Measurements from ENCODE around the gene KLHL29. TPM values are rescaled to one million over a fixed set of nuclear protein-coding genes. Genes with fewer than 3 reads are reported as not detected.

Gene KLHL29
- total and polyA plus RNA-seq, 8 donors: 0.91 to 6.6 (median 2.6) TPM

- no peak for FAIRE-seq
- Histone ChIP-seq H3K36me3 (no peaks in the 10 kb centered on the region), H3K4me3 (no peak overlapping the region), H3K9me3 (no peaks in the 10 kb centered on the region), H3K27me3 (no peaks in the 10 kb centered on the region), H3K27ac (no peak overlapping the region), H3K4me1 (peaks cover 0 to 5% (median 0%) of the 10 kb centered on the region in 3 donors)
- no peak for TF ChIP-seq CTCF (IDR thresholded peaks at IDR 0.05)
- DNase-seq: no peak
- intact Hi-C loops (cut with DNase I): no loop called here
- no peak for ATAC-seq
- 79 to 96% methylated on average over 6 of the region's 6 CpGs for WGBS, 2 donors
Observed at GRCh38 chr2:23429036-23429435, 44.1 kb downstream of the KLHL29 start.

GRCh38 chr2:23430263-23430662 is 45.3 kb downstream of the KLHL29 start:
- H3K4me3 ChIP-seq: no peak overlapping the region
- 74 to 81% methylated on average over 2 of the region's 2 CpGs for WGBS, 2 donors
- no peaks in the 10 kb centered on the region for H3K27me3 ChIP-seq
- TF ChIP-seq CTCF (IDR thresholded peaks at IDR 0.05): no peak
- no peaks in the 10 kb centered on the region for H3K9me3 ChIP-seq
- H3K4me1 ChIP-seq: peaks cover 0 to 5% (median 0%) of the 10 kb centered on the region in 3 donors
- intact Hi-C loops (cut with DNase I): no loop called here
- no peak for DNase-seq
- no peak for FAIRE-seq
- H3K27ac ChIP-seq: no peak overlapping the region
- no peaks in the 10 kb centered on the region for H3K36me3 ChIP-seq
- ATAC-seq: no peak

GRCh38 chr2:23432531-23432930 is 47.6 kb downstream of the KLHL29 start:
- H3K27ac ChIP-seq: no peak overlapping the region

GRCh38 chr2:23433282-23433681 is 48.3 kb downstream of the KLHL29 start:
- H3K4me1 ChIP-seq: no peaks in the 10 kb centered on the region

More at GRCh38 chr2:23432531-23432930, 47.6 kb downstream of the KLHL29 start:
- ATAC-seq (no peak), DNase-seq (no peak), FAIRE-seq (no peak)
- H3K4me3 ChIP-seq: no peak overlapping the region
- no peak for TF ChIP-seq CTCF (IDR thresholded peaks at IDR 0.05)
- WGBS, 2 donors: 46 to 54% methylated on average over 3 of the region's 3 CpGs
- H3K27me3 ChIP-seq: no peaks in the 10 kb centered on the region
- no peaks in the 10 kb centered on the region for H3K4me1 ChIP-seq
- intact Hi-C loops (cut with DNase I): no loop called here
- H3K9me3 ChIP-seq: no peaks in the 10 kb centered on the region
- H3K36me3 ChIP-seq: no peaks in the 10 kb centered on the region

More at GRCh38 chr2:23433282-23433681, 48.3 kb downstream of the KLHL29 start:
- DNase-seq: no peak
- Histone ChIP-seq H3K27me3 (no peaks in the 10 kb centered on the region), H3K36me3 (no peaks in the 10 kb centered on the region), H3K4me3 (no peak overlapping the region), H3K27ac (no peak overlapping the region), H3K9me3 (no peaks in the 10 kb centered on the region)
- 75 to 79% methylated on average over 6 of the region's 6 CpGs for WGBS, 2 donors
- intact Hi-C loops (cut with DNase I): no loop called here
- no peak for ATAC-seq
- FAIRE-seq: no peak
- no peak for TF ChIP-seq CTCF (IDR thresholded peaks at IDR 0.05)

All from pancreas (tissue), 10 donors.